GM19240 (cell line): ENCODE results near the gene DDAH2.
"Not testable (repeated sequence)": the region's sequence is repeated elsewhere in the genome, so short reads cannot be mapped to it uniquely, and the experiment has no call there.

Source experiments
- DNase-seq: peaks from one replicate; pipeline ENCODE4 v3.0.0; 2011; ENCODE audit warnings: low spot score; ENCODE audit not compliant: insufficient read length

Gene DDAH2

GRCh38 chr6:31713991-31714684, 15.0 kb downstream of the DDAH2 start:
- DNase-seq, result no peak

- no peak for DNase-seq
Observed at GRCh38 chr6:31713465-31713864, 15.6 kb downstream of the DDAH2 start.

- DNase-seq, result no peak
Observed at GRCh38 chr6:31712296-31712695, 16.8 kb downstream of the DDAH2 start.

- DNase-seq, result no peak
Observed at GRCh38 chr6:31711233-31711632, 17.9 kb downstream of the DDAH2 start.

GRCh38 chr6:31710523-31711219, 18.4 kb downstream of the DDAH2 start:
- no peak for DNase-seq

GRCh38 chr6:31709157-31709556, 19.9 kb downstream of the DDAH2 start:
- DNase-seq, result not testable (repeated sequence)

- no peak for DNase-seq
Observed at GRCh38 chr6:31708224-31708623, 20.9 kb downstream of the DDAH2 start.

- no peak for DNase-seq
Observed at GRCh38 chr6:31707701-31708100, 21.4 kb downstream of the DDAH2 start.

- DNase-seq, result no peak
Observed at GRCh38 chr6:31706599-31706998, 22.5 kb downstream of the DDAH2 start, which contains the start of gene LY6G6F. LY6G6F (plus strand) TSS chr6:31706866; CDS start chr6:31706907, 41 bp downstream.

- DNase-seq, result no peak
Observed at GRCh38 chr6:31705931-31706330, 23.2 kb downstream of the DDAH2 start.

- peak; percentile 99 for DNase-seq
Observed at GRCh38 chr6:31702819-31703716, 26.0 kb downstream of the DDAH2 start, which contains the start of gene ABHD16A. ABHD16A (minus strand) TSS chr6:31703324; CDS start chr6:31703281, 43 bp downstream.

- no peak for DNase-seq
Observed at GRCh38 chr6:31702405-31702818, 26.7 kb downstream of the DDAH2 start.

- DNase-seq, result no peak
Observed at GRCh38 chr6:31701666-31702404, 27.3 kb downstream of the DDAH2 start.

GRCh38 chr6:31700740-31701401, 28.2 kb downstream of the DDAH2 start:
- DNase-seq, result no peak

GRCh38 chr6:31697555-31697954, 31.5 kb downstream of the DDAH2 start:
- no peak for DNase-seq

- DNase-seq, result no peak
Observed at GRCh38 chr6:31693535-31693934, 35.6 kb downstream of the DDAH2 start.

GRCh38 chr6:31692886-31693285, 36.2 kb downstream of the DDAH2 start:
- DNase-seq, result no peak

- no peak for DNase-seq
Observed at GRCh38 chr6:31692353-31692752, 36.7 kb downstream of the DDAH2 start.

GRCh38 chr6:31691564-31692108, 37.5 kb downstream of the DDAH2 start:
- no peak for DNase-seq

- DNase-seq, result no peak
Observed at GRCh38 chr6:31691078-31691463, 38.0 kb downstream of the DDAH2 start.
